ENCODE data around the gene RPL28.
A peak's percentile ranks its signal among the peaks of the same experiment; 100 is the strongest.

Gene RPL28
- total RNA-seq = 265 to 427 (median 315) reads per million in 9 experiments

DNA sequence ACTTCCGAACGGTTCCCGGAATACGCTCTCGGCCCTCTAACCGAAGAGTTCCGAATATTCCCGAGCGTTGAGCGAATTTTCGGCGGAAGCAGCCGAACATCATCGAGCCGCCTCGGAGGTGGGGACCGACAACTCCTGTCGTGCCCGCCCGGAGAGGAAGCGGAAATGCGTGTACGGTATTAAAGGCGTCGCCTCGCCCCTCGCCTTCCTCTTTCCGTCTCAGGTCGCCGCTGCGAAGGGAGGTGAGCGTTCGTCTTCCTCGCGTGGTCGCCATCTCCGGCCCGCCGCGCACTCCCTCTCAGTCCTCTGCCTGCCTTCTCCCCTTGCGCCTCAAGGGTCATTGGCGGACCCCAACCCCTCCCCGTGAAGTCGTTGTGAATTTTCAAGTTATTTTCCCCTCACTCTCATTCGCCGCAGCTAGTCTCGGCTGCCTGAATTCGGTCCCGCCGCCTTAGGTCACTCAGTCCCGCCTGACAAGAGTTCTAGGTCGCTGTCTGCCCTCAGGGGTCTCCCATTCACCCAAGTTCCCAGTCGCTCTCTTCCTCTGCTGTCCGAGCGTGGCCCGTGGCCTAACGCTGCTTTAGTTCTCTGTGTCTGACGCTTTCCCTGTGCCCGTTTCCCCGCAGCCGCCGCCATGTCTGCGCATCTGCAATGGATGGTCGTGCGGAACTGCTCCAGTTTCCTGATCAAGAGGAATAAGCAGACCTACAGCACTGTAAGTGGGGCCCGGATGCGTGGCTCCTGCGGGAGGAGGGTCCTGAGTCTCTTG is at the start of gene RPL28:
Gene RPL28 (plus strand): TSS at position 209 of the 769 bp plus-strand sequence. CDS start 426 bp downstream, at position 635.
- peaks cover 66 to 75% of the 10 kb centered on the region in 2 donors for H3K4me1 Mint-ChIP-seq (ENCODE audit: low read depth in 2 of 2)
- H3K27me3 Mint-ChIP-seq = no peaks in the 10 kb centered on the region
- H3K9me3 Mint-ChIP-seq = no peaks in the 10 kb centered on the region
- peak within 1 kb of the TSS; percentile 96 to 99 for H3K27ac Mint-ChIP-seq
- DNase-seq (peak; percentile 99 to 100 (median 100)), ATAC-seq (replicated peaks) (peak; percentile 74)
- H3K4me3 Mint-ChIP-seq = peak within 1 kb of the TSS; percentile 94 to 97
- H3K36me3 Mint-ChIP-seq (ENCODE audit: insufficient read depth) = peaks cover 61% of the 10 kb centered on the region

DNA sequence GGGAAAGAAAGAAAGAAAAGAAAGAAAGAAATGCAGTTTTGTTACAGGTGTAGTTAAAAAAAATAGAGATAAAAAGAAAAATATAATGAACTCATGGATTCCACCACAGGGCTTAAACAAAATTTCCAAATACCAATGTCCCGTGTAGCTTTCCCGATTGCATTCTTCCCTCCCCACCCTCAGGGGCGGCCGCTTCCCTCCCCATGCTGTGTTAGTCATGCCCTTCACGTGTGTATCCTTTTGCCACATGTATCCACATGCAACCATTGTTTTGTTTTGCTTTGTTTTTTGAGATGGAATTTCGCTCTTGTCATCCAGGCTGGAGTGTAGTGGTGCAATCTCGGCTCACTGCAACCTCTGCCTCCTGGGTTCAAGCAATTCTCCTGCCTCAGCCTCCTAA is 49.6 kb upstream of the RPL28 start:
- Mint-ChIP-seq H3K4me3 (no peak overlapping the region), H3K27ac (no peak overlapping the region), H3K4me1 (ENCODE audit: low read depth in 2 of 2) (peaks cover 14 to 25% of the 10 kb centered on the region in 2 donors), H3K36me3 (ENCODE audit: insufficient read depth) (peaks cover 42% of the 10 kb centered on the region), H3K27me3 (peaks cover 30 to 39% of the 10 kb centered on the region in 2 donors), H3K9me3 (no peaks in the 10 kb centered on the region)
- no peak for DNase-seq
- ATAC-seq (replicated peaks) = no peak

DNA sequence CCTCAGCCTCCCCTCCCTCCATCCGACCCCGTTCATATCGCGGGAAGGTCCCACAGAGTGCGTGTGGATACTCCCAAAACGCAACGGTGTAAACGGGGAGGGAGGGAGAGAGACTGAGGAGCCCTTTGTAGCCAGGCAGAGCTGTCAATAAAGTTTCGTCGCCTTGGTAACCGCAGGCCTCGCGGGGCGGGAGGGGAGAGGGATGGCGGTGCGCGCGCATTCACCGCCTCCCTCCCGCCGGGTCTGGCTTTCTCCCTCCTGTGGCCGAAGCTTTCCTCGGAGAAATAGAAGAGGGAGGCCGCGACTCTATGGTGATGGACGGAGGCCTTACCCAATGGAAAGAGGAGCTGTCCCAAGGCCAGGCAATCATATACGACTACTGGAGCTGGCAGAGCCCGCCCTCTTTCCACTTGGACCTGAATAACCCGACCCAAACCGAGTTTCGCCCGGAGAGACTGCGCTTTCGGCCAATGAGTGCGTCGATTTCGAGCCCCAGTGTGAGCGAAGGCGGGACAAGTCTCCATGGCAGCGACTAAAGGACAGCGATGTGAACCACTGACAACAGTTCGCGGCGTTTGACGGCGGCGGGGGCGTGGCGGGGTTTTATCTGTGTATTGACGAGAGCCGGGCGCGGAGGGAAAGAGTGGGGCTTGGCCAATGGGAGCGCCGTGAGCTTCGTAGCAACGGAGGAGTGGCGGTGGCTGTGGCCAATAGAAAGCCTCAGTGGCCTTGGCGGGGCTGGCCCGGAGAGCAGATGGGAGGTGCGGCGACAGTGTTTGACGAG is 46.4 kb upstream of the RPL28 start, which contains the start of gene KMT5C:
Gene KMT5C (plus strand): TSS at position 772 of the 784 bp plus-strand sequence. CDS start 2,061 bp downstream, outside the sequence.
- Mint-ChIP-seq H3K36me3 (ENCODE audit: insufficient read depth) (peaks cover 48% of the 10 kb centered on the region), H3K9me3 (no peaks in the 10 kb centered on the region), H3K27me3 (peaks cover 21 to 29% of the 10 kb centered on the region in 2 donors), H3K4me1 (ENCODE audit: low read depth in 2 of 2) (peaks cover 16 to 25% of the 10 kb centered on the region in 2 donors), H3K4me3 (peak within 1 kb of the TSS; percentile 75 to 94), H3K27ac (peak within 1 kb of the TSS; percentile 99 to 100)
- peak; percentile 69 for ATAC-seq (replicated peaks)
- DNase-seq = peak; percentile 100

DNA sequence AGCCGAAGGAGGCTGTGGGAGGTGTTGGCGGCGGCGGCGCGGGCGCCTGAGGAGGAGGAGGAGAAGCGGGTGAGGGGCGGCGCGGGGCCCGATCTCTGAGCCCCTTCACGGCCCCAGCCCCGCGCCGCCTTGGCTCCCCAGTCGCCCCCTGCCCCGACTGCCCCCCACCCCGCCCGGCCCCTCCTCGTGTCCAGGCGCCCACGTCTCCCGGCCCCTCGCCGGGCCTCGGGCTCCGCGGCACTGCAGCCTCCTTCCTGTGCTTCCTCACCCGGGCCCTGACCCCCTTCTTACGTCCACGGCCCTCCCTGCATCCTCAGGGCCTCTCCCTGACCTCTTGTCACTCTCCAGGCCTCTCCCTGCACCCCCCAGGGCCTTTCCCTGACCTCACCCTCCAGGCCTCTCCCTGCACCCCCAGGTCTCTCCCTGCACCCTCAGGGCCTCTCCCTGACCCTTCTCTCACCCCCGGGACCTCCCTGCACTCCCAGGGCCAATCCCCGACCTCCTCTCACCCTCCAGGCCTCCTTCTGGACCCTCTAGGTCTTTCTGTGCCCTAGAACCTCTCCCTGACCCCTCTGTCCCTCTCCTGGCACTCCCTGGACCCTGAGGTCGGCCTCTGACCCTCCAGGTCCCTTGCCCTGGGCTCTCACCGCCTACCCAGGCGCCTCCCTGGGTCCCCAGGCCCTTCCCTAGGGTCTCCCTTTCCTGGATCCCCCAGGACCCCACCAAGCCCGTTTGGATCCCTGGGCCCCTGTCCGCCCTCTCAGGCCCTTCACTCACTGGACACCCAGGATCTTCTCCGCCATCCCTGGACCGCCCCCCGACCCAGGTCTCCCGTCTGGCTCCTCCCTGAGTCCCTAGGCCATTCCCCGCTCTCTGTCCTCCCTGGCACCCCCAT is 45.6 kb upstream of the RPL28 start:
- Mint-ChIP-seq H3K4me1 (ENCODE audit: low read depth in 2 of 2) (peaks cover 16 to 25% of the 10 kb centered on the region in 2 donors), H3K27me3 (peaks cover 13 to 22% of the 10 kb centered on the region in 2 donors), H3K4me3 (peak overlapping the region; percentile 75 to 94), H3K27ac (peak overlapping the region; percentile 99 to 100), H3K36me3 (ENCODE audit: insufficient read depth) (peaks cover 54% of the 10 kb centered on the region), H3K9me3 (no peaks in the 10 kb centered on the region)
- no peak for ATAC-seq (replicated peaks)
- DNase-seq = peak; percentile 33 to 36 (median 35)

DNA sequence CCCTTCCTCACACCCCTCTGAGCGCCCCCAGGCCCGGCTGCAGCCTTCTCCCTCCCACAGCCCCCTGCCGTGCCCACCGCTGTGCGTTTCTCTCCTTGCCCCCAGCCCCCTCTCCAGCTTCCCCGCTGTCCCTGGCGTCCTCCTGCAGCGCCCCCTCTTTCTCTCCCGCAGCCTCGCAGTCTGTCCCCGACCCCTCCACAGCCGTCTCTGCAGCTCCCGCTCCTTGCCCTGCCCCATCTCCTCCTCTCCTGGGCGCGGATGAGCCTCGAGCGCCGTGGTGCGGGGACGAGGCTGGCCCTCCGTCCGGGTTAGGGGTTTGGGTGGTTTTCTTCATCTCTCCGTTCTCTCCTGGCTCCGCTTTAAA is 45.0 kb upstream of the RPL28 start:
- ATAC-seq (replicated peaks) (no peak), DNase-seq (no peak)
- peak overlapping the region; percentile 99 to 100 for H3K27ac Mint-ChIP-seq
- H3K4me3 Mint-ChIP-seq = peak overlapping the region; percentile 75 to 94
- H3K9me3 Mint-ChIP-seq = no peaks in the 10 kb centered on the region
- H3K27me3 Mint-ChIP-seq = peaks cover 7 to 18% of the 10 kb centered on the region in 2 donors
- peaks cover 59% of the 10 kb centered on the region for H3K36me3 Mint-ChIP-seq (ENCODE audit: insufficient read depth)
- H3K4me1 Mint-ChIP-seq (ENCODE audit: low read depth in 2 of 2) = peaks cover 16 to 25% of the 10 kb centered on the region in 2 donors

DNA sequence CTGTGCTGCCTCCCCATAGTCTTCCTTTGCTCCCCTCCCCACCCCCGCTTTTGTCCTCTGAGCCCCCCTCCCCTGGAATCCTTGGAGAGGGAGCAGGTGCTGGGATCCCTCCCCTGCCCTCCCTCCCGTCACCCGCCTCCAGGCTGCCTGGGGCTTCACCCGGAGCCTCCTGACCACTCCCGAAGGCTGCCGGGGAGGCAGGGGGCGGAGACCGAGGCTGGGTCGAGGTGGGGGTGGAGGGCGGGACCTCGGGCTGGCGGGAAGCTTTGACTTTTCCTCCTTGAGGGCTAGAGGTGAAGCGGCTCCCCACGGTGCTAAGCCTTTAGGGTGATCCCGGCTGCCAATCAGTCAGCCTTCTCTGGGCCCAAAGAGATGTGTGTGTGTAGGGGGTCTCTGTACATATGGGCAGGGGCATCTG is 44.6 kb upstream of the RPL28 start:
- no peaks in the 10 kb centered on the region for H3K9me3 Mint-ChIP-seq
- H3K36me3 Mint-ChIP-seq (ENCODE audit: insufficient read depth) = peaks cover 59% of the 10 kb centered on the region
- no peak for DNase-seq
- peaks cover 16 to 25% of the 10 kb centered on the region in 2 donors for H3K4me1 Mint-ChIP-seq (ENCODE audit: low read depth in 2 of 2)
- ATAC-seq (replicated peaks) = no peak
- H3K4me3 Mint-ChIP-seq = peak overlapping the region; percentile 75 to 94
- peak overlapping the region; percentile 99 to 100 for H3K27ac Mint-ChIP-seq
- peaks cover 6 to 18% of the 10 kb centered on the region in 2 donors for H3K27me3 Mint-ChIP-seq

DNA sequence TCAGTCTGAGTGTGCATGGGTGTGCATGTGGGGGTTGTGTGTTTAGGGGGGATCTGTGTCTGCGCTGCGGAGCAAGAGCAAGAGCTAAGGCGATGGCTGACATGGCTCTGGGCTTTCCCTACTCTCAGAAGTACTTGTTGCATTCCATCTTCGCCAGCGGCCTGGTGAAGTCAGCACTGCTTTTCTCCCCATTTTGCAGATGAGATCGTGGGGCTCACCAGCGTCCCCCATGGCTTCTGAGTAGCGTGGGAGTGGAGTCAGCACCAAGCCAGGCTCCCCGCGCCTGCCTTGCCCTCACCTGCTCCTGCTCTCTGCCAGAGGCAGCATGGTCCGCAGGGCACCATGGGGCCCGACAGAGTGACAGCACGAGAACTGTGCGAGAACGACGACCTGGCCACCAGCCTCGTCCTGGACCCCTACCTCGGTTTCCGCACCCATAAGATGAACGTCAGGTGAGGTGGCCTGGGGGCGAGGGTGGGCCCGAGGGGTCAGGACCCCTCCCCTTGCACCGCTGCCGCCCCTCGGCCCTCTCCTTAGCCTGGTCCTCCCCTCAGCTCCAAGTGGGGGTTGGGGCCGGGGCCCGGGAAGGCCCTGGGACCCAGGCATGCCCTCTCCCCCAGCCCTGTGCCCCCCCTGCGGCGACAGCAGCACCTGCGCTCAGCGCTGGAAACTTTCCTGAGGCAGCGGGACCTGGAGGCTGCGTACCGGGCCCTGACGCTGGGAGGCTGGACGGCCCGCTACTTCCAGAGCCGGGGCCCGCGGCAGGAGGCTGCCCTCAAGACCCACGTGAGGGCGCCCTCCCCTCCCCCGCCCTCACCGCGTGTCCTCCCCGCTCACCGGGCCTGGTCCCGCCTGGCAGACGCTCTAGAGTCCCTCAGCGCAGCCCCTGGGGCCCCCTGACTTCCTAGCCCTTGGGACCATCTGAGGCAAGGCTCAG is 43.9 kb upstream of the RPL28 start:
- peak overlapping the region; percentile 75 to 94 for H3K4me3 Mint-ChIP-seq
- peak overlapping the region; percentile 99 to 100 for H3K27ac Mint-ChIP-seq
- H3K9me3 Mint-ChIP-seq = no peaks in the 10 kb centered on the region
- peaks cover 58% of the 10 kb centered on the region for H3K36me3 Mint-ChIP-seq (ENCODE audit: insufficient read depth)
- H3K27me3 Mint-ChIP-seq = peaks cover 6 to 14% of the 10 kb centered on the region in 2 donors
- no peak for DNase-seq
- H3K4me1 Mint-ChIP-seq (ENCODE audit: low read depth in 2 of 2) = peaks cover 16 to 25% of the 10 kb centered on the region in 2 donors
- ATAC-seq (replicated peaks) = no peak

DNA sequence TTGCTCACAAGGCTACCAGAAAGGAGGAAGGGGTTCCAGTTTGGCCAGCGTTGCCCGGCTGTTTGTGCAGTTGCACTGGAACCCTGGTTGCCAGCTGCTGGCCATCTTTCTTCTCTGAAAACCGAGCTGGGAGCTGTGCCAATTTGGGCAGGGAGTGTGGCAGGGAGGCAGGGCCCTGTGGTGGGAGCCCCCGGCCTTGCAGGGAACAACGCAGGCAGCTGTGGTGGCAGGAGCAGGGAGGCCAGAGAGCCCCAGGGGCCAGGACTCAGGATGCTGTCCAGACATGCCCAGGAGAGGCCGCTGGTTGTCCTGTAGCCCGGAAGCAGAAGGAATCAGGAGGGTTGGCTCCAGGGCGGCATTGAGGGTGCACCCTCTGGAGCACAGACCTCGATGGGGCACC is 41.3 kb upstream of the RPL28 start:
- Mint-ChIP-seq H3K9me3 (no peaks in the 10 kb centered on the region), H3K4me1 (ENCODE audit: low read depth in 2 of 2) (peaks cover 11 to 15% of the 10 kb centered on the region in 2 donors), H3K4me3 (no peak overlapping the region), H3K27me3 (no peaks in the 10 kb centered on the region), H3K36me3 (ENCODE audit: insufficient read depth) (peaks cover 37% of the 10 kb centered on the region), H3K27ac (peak overlapping the region in 1 of 2 donors; percentile 62)
- no peak for ATAC-seq (replicated peaks)
- no peak for DNase-seq

DNA sequence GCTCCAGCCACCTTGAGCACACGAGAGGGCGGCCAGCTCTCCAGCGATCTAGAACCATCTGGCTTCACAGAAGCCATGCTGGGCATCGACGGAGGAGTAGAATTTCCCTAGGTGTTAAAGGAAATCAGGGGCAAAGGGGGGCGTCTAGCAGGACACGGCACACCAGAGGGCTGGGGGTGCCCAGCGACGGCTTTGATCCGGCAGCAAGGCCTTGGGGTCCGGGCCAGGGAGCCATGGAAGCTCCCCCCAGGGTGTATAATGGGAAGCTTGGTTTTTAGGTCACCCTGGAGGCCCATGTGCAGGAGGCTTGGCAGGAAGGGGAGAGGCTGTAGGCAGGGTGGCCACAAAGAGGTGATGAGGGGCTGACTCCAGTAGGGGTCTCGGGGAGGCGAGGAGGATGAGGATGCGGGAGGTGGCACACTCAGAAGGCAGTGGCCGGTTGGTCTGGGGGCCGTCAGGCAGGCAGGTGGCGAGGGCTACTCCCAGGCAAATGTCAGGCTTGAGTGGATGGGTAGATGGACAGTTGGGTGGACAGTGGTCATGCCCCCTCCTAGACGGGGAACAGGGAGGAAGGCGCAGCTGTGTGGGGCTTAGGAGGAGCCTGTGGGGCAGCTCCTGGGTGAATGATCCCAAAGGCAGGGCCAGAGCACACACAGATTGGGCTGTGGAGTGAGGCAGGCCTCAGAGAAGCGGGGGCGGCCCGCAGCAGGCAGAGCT is 40.5 kb upstream of the RPL28 start:
- H3K27me3 Mint-ChIP-seq = no peaks in the 10 kb centered on the region
- H3K4me1 Mint-ChIP-seq (ENCODE audit: low read depth in 2 of 2) = peaks cover 8 to 9% of the 10 kb centered on the region in 2 donors
- DNase-seq (no peak), ATAC-seq (replicated peaks) (no peak)
- H3K9me3 Mint-ChIP-seq = no peaks in the 10 kb centered on the region
- peaks cover 29% of the 10 kb centered on the region for H3K36me3 Mint-ChIP-seq (ENCODE audit: insufficient read depth)
- no peak overlapping the region for H3K4me3 Mint-ChIP-seq
- peak overlapping the region in 1 of 2 donors; percentile 62 for H3K27ac Mint-ChIP-seq

DNA sequence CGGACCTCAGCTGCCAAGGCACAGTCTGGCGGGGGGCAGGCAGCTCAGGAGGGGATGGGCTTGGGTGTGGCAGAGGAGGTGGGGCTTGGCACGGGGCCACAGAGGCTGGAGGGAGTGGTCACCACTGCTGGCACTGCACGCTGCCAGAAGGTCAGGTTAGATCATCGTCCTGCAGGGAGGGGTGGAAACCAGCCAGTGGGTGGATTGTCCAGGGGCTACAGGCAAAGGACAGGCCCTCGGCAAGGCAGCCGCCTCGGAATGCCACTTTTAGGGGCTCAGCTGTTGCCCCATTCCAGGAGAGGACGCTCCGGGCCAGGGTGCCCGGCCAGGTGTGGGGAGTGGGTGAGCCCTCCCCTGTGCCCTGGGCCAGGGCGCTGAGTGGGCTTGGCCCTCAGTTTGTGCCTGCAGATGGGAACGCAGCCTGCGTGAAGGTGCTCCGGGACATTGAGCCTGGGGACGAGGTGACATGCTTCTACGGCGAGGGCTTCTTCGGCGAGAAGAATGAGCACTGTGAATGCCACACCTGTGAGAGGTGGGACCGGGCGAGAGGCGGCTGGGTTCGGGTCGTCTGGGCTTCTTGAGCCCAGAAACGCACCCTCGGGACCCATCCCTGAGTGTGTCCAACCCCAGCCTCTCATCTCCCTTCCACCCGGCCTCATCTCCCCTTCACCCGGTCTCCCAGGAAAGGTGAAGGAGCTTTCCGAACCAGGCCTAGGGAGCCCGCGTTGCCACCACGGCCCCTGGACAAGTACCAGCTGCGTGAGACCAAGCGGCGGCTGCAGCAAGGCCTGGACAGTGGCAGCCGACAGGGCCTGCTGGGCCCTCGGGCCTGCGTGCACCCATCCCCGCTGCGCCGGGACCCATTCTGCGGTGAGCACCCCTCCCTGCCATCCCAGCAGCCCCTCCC is 39.7 kb upstream of the RPL28 start:
- ATAC-seq (replicated peaks) = no peak
- peaks cover 21% of the 10 kb centered on the region for H3K36me3 Mint-ChIP-seq (ENCODE audit: insufficient read depth)
- no peak for DNase-seq
- no peak overlapping the region for H3K4me3 Mint-ChIP-seq
- peaks cover under 1 to 2% of the 10 kb centered on the region in 2 donors for H3K4me1 Mint-ChIP-seq (ENCODE audit: low read depth in 2 of 2)
- peaks cover 2 to 4% of the 10 kb centered on the region in 2 donors for H3K27me3 Mint-ChIP-seq
- no peaks in the 10 kb centered on the region for H3K9me3 Mint-ChIP-seq
- H3K27ac Mint-ChIP-seq = no peak overlapping the region
